WERI-Rb-1 (cell line): ENCODE results near the gene GDF11.

ENCODE experiments used
- DNase-seq: peaks from one replicate; pipeline ENCODE4 v3.0.0-alpha.2; 2020
- H3K27ac ChIP-seq: fragments of 250-450 bp; sonication (Bioruptor Pico); 2 replicates; pipeline ENCODE4 v1.5.1; 2020; ENCODE audit warnings: mild to moderate bottlenecking, moderate library complexity
- H3K27me3 ChIP-seq: fragments of 250-450 bp; sonication (Bioruptor Pico); 2 replicates; pipeline ENCODE4 v1.5.1; 2021; ENCODE audit warnings: mild to moderate bottlenecking, low read depth, moderate library complexity; ENCODE audit not compliant: insufficient read depth, severe bottlenecking
- H3K36me3 ChIP-seq: fragments of 250-450 bp; sonication (Bioruptor Pico); 2 replicates; pipeline ENCODE4 v1.5.1; 2020; ENCODE audit warnings: mild to moderate bottlenecking, moderate library complexity
- H3K4me3 ChIP-seq: 2 replicates; pipeline ENCODE4 v1.5.1; 2011; ENCODE audit warnings: low read depth, mild to moderate bottlenecking, control low read depth, low read length
- H3K9me3 ChIP-seq: fragments of 250-450 bp; sonication (Bioruptor Pico); 2 replicates; pipeline ENCODE4 v1.5.1; 2021; ENCODE audit warnings: mild to moderate bottlenecking, moderate library complexity; ENCODE audit not compliant: severe bottlenecking
- CTCF ChIP-seq: IDR thresholded peaks from 2 replicates; pipeline ENCODE4 v1.5.1; 2011; ENCODE audit warnings: low read depth, mild to moderate bottlenecking, control low read depth, inconsistent platforms, low read length

GDF11 gene

DNA sequence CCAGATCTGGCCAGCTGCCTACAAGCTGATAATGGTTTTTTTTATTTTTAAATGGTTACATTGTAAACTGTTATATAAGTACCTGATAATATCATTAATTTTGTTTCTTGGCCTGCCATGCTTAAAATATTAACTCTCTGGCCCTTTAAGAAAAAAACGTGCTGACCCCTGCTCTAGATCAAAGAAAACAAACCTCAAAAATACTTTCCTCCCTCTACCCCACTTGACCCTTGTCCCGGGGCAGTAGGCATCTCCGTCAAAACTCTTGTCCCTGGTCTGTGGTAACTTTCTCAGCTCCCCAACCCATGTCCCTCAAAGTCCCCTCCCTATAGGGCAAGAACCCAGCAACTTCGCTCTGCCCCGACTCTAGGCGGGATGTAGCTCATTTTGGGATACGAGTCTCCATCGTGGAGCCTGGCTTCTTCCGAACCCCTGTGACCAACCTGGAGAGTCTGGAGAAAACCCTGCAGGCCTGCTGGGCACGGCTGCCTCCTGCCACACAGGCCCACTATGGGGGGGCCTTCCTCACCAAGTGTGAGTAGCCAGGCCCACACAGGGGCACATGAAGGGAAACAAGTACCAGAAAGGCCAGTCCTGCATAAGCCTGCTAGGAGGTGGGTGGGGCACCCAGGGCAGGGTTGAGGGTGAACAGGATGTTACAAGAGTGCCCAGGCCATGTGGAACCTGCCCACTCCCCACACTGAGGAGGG, 19.3 kb upstream of the GDF11 start:
- Histone ChIP-seq H3K36me3 (peaks cover 55% of the 10 kb centered on the region), H3K9me3 (no peaks in the 10 kb centered on the region), H3K27me3 (no peaks in the 10 kb centered on the region), H3K4me3 (no peak overlapping the region), H3K27ac (no peak overlapping the region; the same call in 1 of the 2 replicates)
- no peak for DNase-seq
- TF ChIP-seq CTCF = no peak

DNA sequence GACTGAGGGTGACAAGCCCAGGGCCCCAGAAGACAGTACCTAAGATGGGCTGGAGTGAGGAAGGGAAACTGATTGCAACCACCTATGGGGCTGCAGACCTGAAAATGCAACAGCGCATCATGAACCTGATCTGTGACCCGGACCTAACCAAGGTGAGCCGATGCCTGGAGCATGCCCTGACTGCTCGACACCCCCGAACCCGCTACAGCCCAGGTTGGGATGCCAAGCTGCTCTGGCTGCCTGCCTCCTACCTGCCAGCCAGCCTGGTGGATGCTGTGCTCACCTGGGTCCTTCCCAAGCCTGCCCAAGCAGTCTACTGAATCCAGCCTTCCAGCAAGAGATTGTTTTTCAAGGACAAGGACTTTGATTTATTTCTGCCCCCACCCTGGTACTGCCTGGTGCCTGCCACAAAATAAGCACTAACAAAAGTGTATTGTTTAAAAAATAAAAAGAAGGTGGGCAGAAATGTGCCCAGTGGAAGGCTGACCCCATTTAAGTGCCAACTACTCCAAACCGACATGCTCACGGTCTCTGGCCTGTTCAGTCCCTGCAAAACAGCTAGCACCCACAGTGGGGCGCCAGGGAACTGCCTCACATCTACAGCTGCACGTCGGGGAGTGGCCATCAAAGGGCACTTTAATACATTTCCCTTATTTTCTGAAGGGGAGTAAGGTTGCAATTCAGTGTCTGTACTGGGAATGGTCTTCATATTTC, 18.5 kb upstream of the GDF11 start:
- H3K27me3 ChIP-seq = no peaks in the 10 kb centered on the region
- peak; percentile 86 for TF ChIP-seq CTCF
- H3K4me3 ChIP-seq = no peak overlapping the region
- H3K36me3 ChIP-seq = peaks cover 50% of the 10 kb centered on the region
- no peaks in the 10 kb centered on the region for H3K9me3 ChIP-seq
- peak overlapping the region; percentile 30 for H3K27ac ChIP-seq
- DNase-seq = peak; percentile 82

- no peak for TF ChIP-seq CTCF
- Histone ChIP-seq H3K9me3 (no peaks in the 10 kb centered on the region), H3K27me3 (no peaks in the 10 kb centered on the region), H3K36me3 (peaks cover 45% of the 10 kb centered on the region), H3K4me3 (no peak overlapping the region), H3K27ac (peak overlapping the region; percentile 30)
- no peak for DNase-seq
Observed at GRCh38 chr12:55724940-55725309, 18.0 kb upstream of the GDF11 start.

DNA sequence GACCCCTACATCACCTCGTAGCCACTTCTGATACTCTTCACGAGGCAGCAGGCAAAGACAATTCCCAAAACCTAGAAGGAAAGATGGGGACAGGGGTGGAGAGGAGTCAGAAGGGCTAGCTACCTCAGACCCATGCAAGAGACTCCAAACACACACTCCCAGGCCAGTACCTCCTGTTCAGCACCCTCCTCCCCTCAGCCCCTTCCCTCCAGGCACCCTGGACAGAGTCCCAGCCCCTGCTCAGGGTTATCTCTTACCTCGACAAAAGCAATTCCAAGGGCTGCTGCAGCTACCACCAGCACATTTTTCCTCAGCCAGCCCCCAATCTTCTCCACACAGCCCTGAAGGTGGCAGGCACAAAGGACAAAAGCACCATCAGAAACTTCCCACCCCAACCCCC, 17.4 kb upstream of the GDF11 start:
- DNase-seq = no peak
- Histone ChIP-seq H3K36me3 (peaks cover 44% of the 10 kb centered on the region), H3K9me3 (no peaks in the 10 kb centered on the region), H3K27me3 (no peaks in the 10 kb centered on the region), H3K27ac (no peak overlapping the region; the same call in 1 of the 2 replicates), H3K4me3 (no peak overlapping the region)
- no peak for TF ChIP-seq CTCF

- H3K4me3 ChIP-seq = no peak overlapping the region
- DNase-seq = no peak
- H3K27me3 ChIP-seq = no peaks in the 10 kb centered on the region
- no peak for TF ChIP-seq CTCF
- H3K36me3 ChIP-seq = peaks cover 44% of the 10 kb centered on the region
- no peak overlapping the region for H3K27ac ChIP-seq
- no peaks in the 10 kb centered on the region for H3K9me3 ChIP-seq
Observed at GRCh38 chr12:55726971-55727370, 16.0 kb upstream of the GDF11 start.
